SH-SY5Y (cell line): ENCODE data around the gene TMEM203.

Experiments used
- GATA2 ChIP-seq: IDR thresholded peaks from 2 replicates; pipeline ENCODE4 v1.6.1; 2011; ENCODE audit warnings: mild to moderate bottlenecking, low read depth, low read length
- GATA3 ChIP-seq: IDR thresholded peaks from 2 replicates; pipeline ENCODE4 v1.6.1; 2011; ENCODE audit warnings: low read depth, mild to moderate bottlenecking, low read length, moderate library complexity

- no peak for TF ChIP-seq GATA2
- no peak for TF ChIP-seq GATA3
These were observed 8.0 kb upstream of the TMEM203 start for GRCh38 chr9:137213160-137214060.
